OCI-LY7 (cell line): ENCODE results near the gene CD59. TPM values are rescaled to one million over a fixed set of nuclear protein-coding genes. Genes with fewer than 3 reads are reported as not detected.

ENCODE experiments used
- BruUV-seq: library from RNA; stranded (reverse); fragments of 400-500 nt; replicated peaks from 2 replicates; lab custom pipeline; 2021; lab: Mats Ljungman, UMichigan
- CTCF ChIA-PET: fragments of 300-600 bp; sonication (Branson Sonifier 250); formaldehyde crosslinking; loops from one replicate; lab custom pipeline; 2022; ENCODE audit warnings: antibody characterized with exemption; ENCODE audit not compliant: unreplicated experiment; lab: Charles Lee
- POLR2A ChIA-PET: fragments of 300-600 bp; sonication (Branson Sonifier 250); formaldehyde crosslinking; loops from one replicate; lab custom pipeline; 2022; ENCODE audit warnings: antibody characterized with exemption; lab: Charles Lee
- DNase-seq: peaks from one replicate; pipeline ENCODE4 v3.0.0-alpha.2; 2015; ENCODE audit warnings: low spot score
- H2AFZ ChIP-seq: fragments of 200-600 bp; sonication (generic), shearing (Covaris generic); 2 replicates; pipeline ENCODE4 v1.6.1; 2014; ENCODE audit warnings: mild to moderate bottlenecking, antibody characterized with exemption, low read length, moderate library complexity
- H3K27ac ChIP-seq: fragments of 200-600 bp; sonication (generic); 2 replicates; pipeline ENCODE4 v1.5.1; 2014; ENCODE audit warnings: mixed run types, low read depth, mild to moderate bottlenecking, moderate library complexity, low read length, inconsistent platforms; ENCODE audit not compliant: poor library complexity, severe bottlenecking
- H3K36me3 ChIP-seq: fragments of 200-600 bp; sonication (generic); 2 replicates; pipeline ENCODE4 v1.6.1; 2014; ENCODE audit warnings: mild to moderate bottlenecking, antibody characterized with exemption, low read length, moderate library complexity, mixed read lengths; ENCODE audit not compliant: insufficient read depth
- H3K4me1 ChIP-seq: fragments of 200-600 bp; sonication (generic); 2 replicates; pipeline ENCODE4 v1.5.1; 2014; ENCODE audit warnings: mild to moderate bottlenecking, low read length; ENCODE audit not compliant: insufficient read depth, poor library complexity, severe bottlenecking
- H3K4me2 ChIP-seq: fragments of 200-600 bp; sonication (generic); 2 replicates; pipeline ENCODE4 v1.6.1; 2014; ENCODE audit warnings: mild to moderate bottlenecking, low read length
- H3K4me3 ChIP-seq: fragments of 200-600 bp; sonication (generic); 2 replicates; pipeline ENCODE4 v1.5.1; 2014; ENCODE audit warnings: mild to moderate bottlenecking, low read depth, low read length; ENCODE audit not compliant: poor library complexity, severe bottlenecking
- H3K79me2 ChIP-seq: fragments of 200-600 bp; sonication (generic); 2 replicates; pipeline ENCODE4 v1.6.1; 2016; ENCODE audit warnings: low read depth, mild to moderate bottlenecking, low read length, moderate library complexity, mixed read lengths; ENCODE audit not compliant: insufficient read depth
- H3K9me2 ChIP-seq: fragments of 200-600 bp; sonication (generic); 2 replicates; pipeline ENCODE4 v1.6.1; 2016; ENCODE audit warnings: mild to moderate bottlenecking, low read length, mixed read lengths; ENCODE audit not compliant: insufficient read depth
- H3K9me3 ChIP-seq: fragments of 200-600 bp; sonication (generic); 2 replicates; pipeline ENCODE4 v1.6.1; 2014; ENCODE audit warnings: mild to moderate bottlenecking, mixed run types, low read length, mixed read lengths
- H4K20me1 ChIP-seq: fragments of 200-600 bp; sonication (generic); 2 replicates; pipeline ENCODE4 v1.6.1; 2014; ENCODE audit warnings: mild to moderate bottlenecking, antibody characterized with exemption, low read length, moderate library complexity, mixed read lengths; ENCODE audit not compliant: insufficient read depth
- CTCF ChIP-seq: fragments of 200-600 bp; sonication (generic); conservative IDR thresholded peaks from 2 replicates; pipeline ENCODE4 v1.5.1; 2014; ENCODE audit warnings: mild to moderate bottlenecking, antibody characterized with exemption, low read length, moderate library complexity, mixed read lengths
- EZH2phosphoT487 ChIP-seq: fragments of 200-600 bp; sonication (generic); IDR thresholded peaks from 2 replicates; pipeline ENCODE4 v1.6.1; 2018; ENCODE audit warnings: low read depth, borderline replicate concordance, mild to moderate bottlenecking, mixed run types, antibody characterized with exemption, low read length, moderate library complexity, mixed read lengths
- intact Hi-C: fragments of 100-400 bp; cut with micrococcal nuclease; formaldehyde crosslinking; loops from one replicate; pipeline ENCODE4 v1.10.0; 2022; ENCODE audit not compliant: unreplicated experiment
- total RNA-seq, 2 experiments: library from RNA; depleted of rRNA in 1 of 2; stranded (reverse); fragments of >200 nt in 1 of 2; shearing (Covaris generic) in 1 of 2; gene quantifications; 2 replicates each; pipeline ENCODE4 v1.2.3, GENCODE V29; 2014 to 2022

CD59 gene
- total RNA-seq, 2 experiments from 2014 or later, result 20.2 to 35.5 TPM

- no peak overlapping the region for H3K4me3 ChIP-seq
- no peak overlapping the region for H3K4me2 ChIP-seq
- TF ChIP-seq CTCF (no peak), EZH2phosphoT487 (no peak)
- CTCF ChIA-PET, result no interaction called here
- no peak overlapping the region for H2AFZ ChIP-seq
- no peaks in the 10 kb centered on the region for H3K4me1 ChIP-seq
- DNase-seq, result no peak
- H3K9me2 ChIP-seq, result no peaks in the 10 kb centered on the region
- POLR2A ChIA-PET, result no interaction called here
- H3K9me3 ChIP-seq, result no peaks in the 10 kb centered on the region
- intact Hi-C loops, result no loop called here
- BruUV-seq, result no TSS peak
- peaks cover 83% of the 10 kb centered on the region for H3K36me3 ChIP-seq
- H3K79me2 ChIP-seq, result no peaks in the 10 kb centered on the region
- no peak overlapping the region for H3K27ac ChIP-seq
- H4K20me1 ChIP-seq, result no peaks in the 10 kb centered on the region
Measured at GRCh38 chr11:33665350-33666106, 70.7 kb downstream of the CD59 start.

- ChIA-PET CTCF (no interaction called here), POLR2A (no interaction called here)
- no peaks in the 10 kb centered on the region for H3K9me3 ChIP-seq
- H3K36me3 ChIP-seq, result peaks cover 83% of the 10 kb centered on the region
- no peaks in the 10 kb centered on the region for H3K4me1 ChIP-seq
- no peak overlapping the region for H3K4me3 ChIP-seq
- no peak for DNase-seq
- H3K79me2 ChIP-seq, result no peaks in the 10 kb centered on the region
- TF ChIP-seq EZH2phosphoT487 (no peak), CTCF (no peak)
- H3K9me2 ChIP-seq, result no peaks in the 10 kb centered on the region
- no TSS peak for BruUV-seq
- no peak overlapping the region for H2AFZ ChIP-seq
- intact Hi-C loops, result no loop called here
- no peak overlapping the region for H3K4me2 ChIP-seq
- no peak overlapping the region for H3K27ac ChIP-seq
- H4K20me1 ChIP-seq, result no peaks in the 10 kb centered on the region
Measured at GRCh38 chr11:33664827-33665226, 71.4 kb downstream of the CD59 start.

- Histone ChIP-seq H3K36me3 (peaks cover 83% of the 10 kb centered on the region), H3K9me2 (no peaks in the 10 kb centered on the region), H3K27ac (no peak overlapping the region), H3K4me2 (no peak overlapping the region), H3K4me3 (no peak overlapping the region), H3K79me2 (no peaks in the 10 kb centered on the region), H3K9me3 (no peaks in the 10 kb centered on the region), H2AFZ (no peak overlapping the region), H4K20me1 (no peaks in the 10 kb centered on the region), H3K4me1 (no peaks in the 10 kb centered on the region)
- ChIA-PET POLR2A (no interaction called here), CTCF (no interaction called here)
- no peak for DNase-seq
- intact Hi-C loops, result no loop called here
- BruUV-seq, result no TSS peak
- TF ChIP-seq CTCF (no peak), EZH2phosphoT487 (no peak)
Measured at GRCh38 chr11:33664166-33664565, 72.1 kb downstream of the CD59 start.
